Neutrophil (primary cell): ENCODE data around the gene FBXO47.

Experiments used
- H3K27ac ChIP-seq: fragments of 200-600 bp; sonication (generic); 2 replicates; pipeline ENCODE4 v1.5.1; 2016; ENCODE audit warnings: mild to moderate bottlenecking, moderate library complexity
- H3K27me3 ChIP-seq: fragments of 200-600 bp; sonication (generic); 2 replicates; pipeline ENCODE4 v1.6.0; 2016; ENCODE audit warnings: mild to moderate bottlenecking
- H3K36me3 ChIP-seq: fragments of 200-600 bp; sonication (generic); 2 replicates; pipeline ENCODE4 v1.5.1; 2017
- H3K4me1 ChIP-seq, 2 experiments: fragments of 200-600 bp in 1 of 2; sonication (generic) in 1 of 2; 1 replicate in 1 of 2; 2 replicates in 1 of 2; pipeline versions ENCODE4 v1.5.1 to v1.6.1; 2013 to 2016; ENCODE audit warnings: low read depth in 1 of 2, low read length in 1 of 2, mild to moderate bottlenecking in 1 of 2, moderate library complexity in 1 of 2; ENCODE audit not compliant: control insufficient read depth in 1 of 2, insufficient read depth in 1 of 2
- H3K4me3 ChIP-seq, 2 experiments: fragments of 200-600 bp in 1 of 2; sonication (generic) in 1 of 2; 1 replicate in 1 of 2; 2 replicates in 1 of 2; pipeline ENCODE4 v1.5.1; 2013 to 2016; ENCODE audit warnings: low read depth in 1 of 2, low read length in 1 of 2, mild to moderate bottlenecking in 1 of 2, moderate library complexity in 1 of 2
- H3K9me3 ChIP-seq: fragments of 200-600 bp; sonication (generic); 2 replicates; pipeline ENCODE4 v1.5.1; 2016
- TF ChIP-seq, protein P1 (sequence below): fragments of 200-600 bp; sonication (generic); IDR thresholded peaks from 2 replicates; pipeline ENCODE4 v1.5.1; 2016; ENCODE audit warnings: antibody characterized with exemption

FBXO47 gene

GRCh38 chr17:38967290-38967738 lies at the start of gene FBXO47:
FBXO47 (minus strand) TSS chr17:38967403; CDS start chr17:38963025, 4,378 bp downstream.
- Histone ChIP-seq H3K27ac (peak within 1 kb of the TSS; percentile 60), H3K4me3 (peak within 1 kb of the TSS; percentile 51 to 57), H3K27me3 (no peaks in the 10 kb centered on the region), H3K9me3 (no peaks in the 10 kb centered on the region), H3K36me3 (no peaks in the 10 kb centered on the region), H3K4me1 (peaks cover 10 to 21% of the 10 kb centered on the region in 2 experiments)
- TF ChIP-seq, protein P1, sequence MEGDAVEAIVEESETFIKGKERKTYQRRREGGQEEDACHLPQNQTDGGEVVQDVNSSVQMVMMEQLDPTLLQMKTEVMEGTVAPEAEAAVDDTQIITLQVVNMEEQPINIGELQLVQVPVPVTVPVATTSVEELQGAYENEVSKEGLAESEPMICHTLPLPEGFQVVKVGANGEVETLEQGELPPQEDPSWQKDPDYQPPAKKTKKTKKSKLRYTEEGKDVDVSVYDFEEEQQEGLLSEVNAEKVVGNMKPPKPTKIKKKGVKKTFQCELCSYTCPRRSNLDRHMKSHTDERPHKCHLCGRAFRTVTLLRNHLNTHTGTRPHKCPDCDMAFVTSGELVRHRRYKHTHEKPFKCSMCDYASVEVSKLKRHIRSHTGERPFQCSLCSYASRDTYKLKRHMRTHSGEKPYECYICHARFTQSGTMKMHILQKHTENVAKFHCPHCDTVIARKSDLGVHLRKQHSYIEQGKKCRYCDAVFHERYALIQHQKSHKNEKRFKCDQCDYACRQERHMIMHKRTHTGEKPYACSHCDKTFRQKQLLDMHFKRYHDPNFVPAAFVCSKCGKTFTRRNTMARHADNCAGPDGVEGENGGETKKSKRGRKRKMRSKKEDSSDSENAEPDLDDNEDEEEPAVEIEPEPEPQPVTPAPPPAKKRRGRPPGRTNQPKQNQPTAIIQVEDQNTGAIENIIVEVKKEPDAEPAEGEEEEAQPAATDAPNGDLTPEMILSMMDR = peak; percentile 18

- Histone ChIP-seq H3K4me1 (peaks cover 47 to 52% of the 10 kb centered on the region in 2 experiments), H3K36me3 (no peaks in the 10 kb centered on the region), H3K4me3 (no peak overlapping the region), H3K27ac (peak overlapping the region; percentile 87), H3K27me3 (no peaks in the 10 kb centered on the region), H3K9me3 (no peaks in the 10 kb centered on the region)
- TF ChIP-seq, protein P1 = no peak
Observed at GRCh38 chr17:39016193-39017153, 49.3 kb upstream of the FBXO47 start.

GRCh38 chr17:39015546-39015935 lies 48.3 kb upstream of the FBXO47 start:
- H3K4me1 ChIP-seq = peaks cover 47 to 52% of the 10 kb centered on the region in 2 experiments

DNA sequence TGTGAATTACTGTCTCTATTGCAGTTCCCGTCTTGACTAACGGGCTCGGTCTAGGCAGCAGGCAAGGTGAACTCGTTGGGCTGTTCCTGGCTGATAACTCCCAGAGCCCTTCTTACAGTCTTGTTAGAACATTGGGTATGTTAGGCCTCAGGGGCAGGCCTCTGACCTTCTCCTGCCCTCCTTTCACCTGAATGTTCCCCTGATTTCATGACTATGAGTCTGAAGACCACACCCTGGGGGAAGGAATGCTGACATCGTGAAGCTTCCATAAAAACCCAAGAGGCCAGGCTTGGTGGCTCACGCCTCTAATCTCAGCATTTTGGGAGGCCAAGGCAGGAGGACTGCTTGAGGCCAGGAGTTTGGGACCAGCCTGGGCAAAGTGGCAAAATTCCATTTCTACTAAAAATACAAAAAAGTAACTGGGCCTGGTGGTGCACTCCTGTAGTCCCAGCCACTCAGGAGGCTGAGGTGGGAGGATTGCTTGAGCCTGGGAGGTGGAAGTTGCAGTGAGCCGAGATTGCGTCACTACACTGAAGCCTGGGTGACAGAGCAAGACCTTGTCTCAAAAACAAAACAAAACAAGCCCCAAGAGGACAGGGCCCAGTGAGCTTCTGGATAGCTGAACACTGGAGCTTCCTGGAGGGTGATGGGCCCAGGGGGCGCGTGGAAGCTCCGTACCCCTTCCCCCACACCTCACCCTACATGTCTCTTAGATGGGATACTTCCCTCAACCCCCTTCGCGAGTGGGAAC lies 47.8 kb upstream of the FBXO47 start:
- no peak overlapping the region for H3K4me3 ChIP-seq
- H3K27me3 ChIP-seq = no peaks in the 10 kb centered on the region
- peaks cover 47 to 52% of the 10 kb centered on the region in 2 experiments for H3K4me1 ChIP-seq
- H3K27ac ChIP-seq = peak overlapping the region; percentile 87
- no peaks in the 10 kb centered on the region for H3K36me3 ChIP-seq
- H3K9me3 ChIP-seq = no peaks in the 10 kb centered on the region
- TF ChIP-seq, protein P1 = no peak

More at GRCh38 chr17:39015546-39015935, 48.3 kb upstream of the FBXO47 start:
- TF ChIP-seq, protein P1 = no peak
- no peaks in the 10 kb centered on the region for H3K9me3 ChIP-seq
- peak overlapping the region; percentile 87 for H3K27ac ChIP-seq
- no peak overlapping the region for H3K4me3 ChIP-seq
- H3K27me3 ChIP-seq = no peaks in the 10 kb centered on the region
- H3K36me3 ChIP-seq = no peaks in the 10 kb centered on the region

DNA sequence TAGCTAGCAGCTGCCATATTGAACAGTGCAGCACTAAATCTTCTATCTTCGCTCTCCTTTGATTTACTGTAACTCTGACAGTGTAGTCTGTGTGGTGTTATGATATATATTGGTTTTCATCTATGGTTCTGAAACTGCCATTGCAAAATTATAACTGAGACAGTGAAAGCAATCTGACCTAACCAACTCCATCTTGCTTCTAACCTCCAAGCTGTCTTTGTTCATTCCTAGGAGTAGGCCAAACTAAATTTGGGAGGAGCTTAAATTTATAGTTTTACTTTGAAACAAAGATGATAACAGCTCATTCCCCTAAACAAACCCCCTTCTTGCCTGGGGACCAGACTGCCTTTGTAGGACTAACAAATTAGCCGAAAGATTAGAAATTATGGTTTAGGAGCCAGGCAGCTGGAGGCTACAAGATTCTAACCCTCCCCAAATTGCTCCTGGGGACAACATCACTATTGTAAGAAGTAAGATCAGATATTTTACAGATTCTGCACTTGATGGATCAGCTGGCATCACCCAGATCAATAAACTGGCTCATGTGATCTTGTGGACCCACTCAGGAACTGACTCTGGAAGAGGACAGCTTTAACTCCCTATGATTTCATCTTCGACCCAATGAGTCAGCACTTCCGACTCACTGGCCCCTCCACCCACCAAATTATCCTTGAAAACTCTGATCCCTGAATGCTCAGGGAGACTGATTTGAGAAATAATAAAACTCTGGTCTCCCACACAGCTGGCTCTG lies 47.0 kb upstream of the FBXO47 start:
- H3K36me3 ChIP-seq = no peaks in the 10 kb centered on the region
- TF ChIP-seq, protein P1 = no peak
- H3K27me3 ChIP-seq = no peaks in the 10 kb centered on the region
- peaks cover 44 to 50% of the 10 kb centered on the region in 2 experiments for H3K4me1 ChIP-seq
- no peak overlapping the region for H3K4me3 ChIP-seq
- H3K9me3 ChIP-seq = no peaks in the 10 kb centered on the region
- H3K27ac ChIP-seq = peak overlapping the region; percentile 87
